Activated CD4-positive, alpha-beta T cell treated with anti-CD3 and anti-CD28 coated beads, Interleukin-2, amount 50 U/mL, for 24 hours (primary cell): ENCODE data around the gene PPP2R2D.
"Not testable (repeated sequence)": the region's sequence is repeated elsewhere in the genome, so short reads cannot be mapped to it uniquely, and the experiment has no call there.

ENCODE experiments used
- DNase-seq, 2 donors: peaks; one replicate each; pipeline ENCODE4 v3.0.0-alpha.2; 2020; ENCODE audit warnings: low read depth in 1 of 2, low spot score in 1 of 2

The PPP2R2D gene

DNA sequence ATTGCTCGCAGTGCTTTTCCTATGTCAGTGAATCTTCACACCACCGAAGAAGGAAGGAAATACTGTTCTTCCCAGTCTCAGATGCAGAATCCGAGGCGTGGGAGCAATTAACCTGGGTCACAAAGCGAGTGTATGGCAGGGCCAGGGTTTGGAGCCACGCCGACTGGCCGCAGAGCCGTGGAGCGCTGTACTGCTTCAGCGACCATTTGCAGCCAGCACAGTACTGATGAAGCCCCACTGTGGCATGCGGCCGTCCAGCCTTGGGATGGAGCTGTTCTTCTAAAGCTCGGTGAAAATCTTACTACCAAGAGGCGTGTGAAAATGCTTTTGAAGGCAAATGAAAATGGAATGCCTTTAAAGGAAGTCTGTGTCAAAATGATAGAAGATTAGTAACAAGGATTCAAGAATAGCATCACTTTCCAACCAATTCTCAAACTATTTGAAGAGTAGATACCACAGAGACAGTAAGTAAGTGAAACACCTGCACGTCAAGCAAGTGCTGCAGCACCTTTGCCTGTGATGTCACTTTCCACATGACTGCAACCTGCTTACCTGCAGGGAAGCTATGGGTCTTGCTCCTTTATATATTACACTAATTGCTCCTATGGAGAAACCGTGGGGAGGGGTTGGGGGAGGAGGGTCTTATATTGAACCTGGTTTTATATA is 4.9 kb downstream of the PPP2R2D start:
- DNase-seq = no peak

GRCh38 chr10:131906269-131906639 is 5.4 kb downstream of the PPP2R2D start:
- DNase-seq = no peak

DNA sequence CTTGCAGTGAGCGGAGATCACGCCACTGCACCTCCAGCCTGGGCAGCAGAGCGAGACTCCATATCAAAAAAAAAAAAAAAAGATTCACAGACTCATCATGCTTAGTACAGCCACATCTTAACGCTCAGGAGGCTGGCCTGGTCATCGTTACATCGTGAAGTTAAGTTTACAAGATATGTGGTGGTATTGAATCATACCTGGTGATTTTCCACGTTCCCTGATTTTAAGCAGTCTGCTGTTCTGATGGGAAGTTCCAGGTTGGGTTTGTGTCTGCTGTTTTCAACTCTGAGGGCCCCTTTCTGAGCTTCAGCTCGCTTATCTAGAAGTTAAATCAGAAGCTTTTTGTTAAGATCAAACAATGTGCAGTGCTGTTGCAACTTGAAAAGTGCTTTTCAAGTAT is 6.9 kb downstream of the PPP2R2D start:
- DNase-seq = no peak

DNA sequence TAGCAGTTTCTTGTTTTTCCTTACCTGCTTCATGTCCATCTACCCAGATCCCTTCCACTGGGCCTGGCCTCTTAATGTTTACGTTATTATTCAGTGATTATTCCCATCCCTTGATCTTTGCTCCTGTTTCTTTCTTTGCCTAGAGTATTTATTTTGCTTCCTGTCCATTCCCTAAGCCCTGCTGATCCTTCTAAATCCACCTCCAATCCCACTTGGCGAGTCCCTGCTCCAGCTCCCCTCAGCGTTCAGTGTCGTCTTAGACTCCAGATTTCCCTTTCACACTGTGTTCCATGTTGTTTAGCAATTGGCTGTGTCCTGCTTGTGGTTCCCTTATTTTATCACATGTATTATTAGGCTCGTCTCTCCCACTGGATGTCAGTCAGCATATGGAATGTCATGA is 7.3 kb downstream of the PPP2R2D start:
- DNase-seq = no peak

GRCh38 chr10:131909014-131909808 is 8.4 kb downstream of the PPP2R2D start:
- no peak for DNase-seq

DNA sequence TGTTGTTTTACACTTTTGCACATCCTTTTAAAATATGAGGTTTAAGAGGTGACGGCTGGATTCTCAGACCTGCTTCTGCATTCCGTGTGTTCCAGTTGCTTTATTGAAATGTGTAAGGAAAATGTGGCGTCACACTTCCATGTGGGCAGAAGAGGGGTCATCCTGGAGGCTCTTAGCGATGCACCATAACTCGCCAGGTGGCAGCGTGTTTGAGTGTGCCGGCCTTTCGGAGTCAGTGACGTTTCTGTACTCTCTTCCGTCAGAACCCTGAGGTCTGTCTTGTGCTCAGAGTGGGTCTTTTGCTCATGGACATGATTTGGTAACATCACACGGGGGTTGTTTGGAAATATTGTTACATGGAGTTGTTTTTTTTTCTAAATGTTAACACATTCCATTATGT is 9.1 kb downstream of the PPP2R2D start:
- DNase-seq = no peak

DNA sequence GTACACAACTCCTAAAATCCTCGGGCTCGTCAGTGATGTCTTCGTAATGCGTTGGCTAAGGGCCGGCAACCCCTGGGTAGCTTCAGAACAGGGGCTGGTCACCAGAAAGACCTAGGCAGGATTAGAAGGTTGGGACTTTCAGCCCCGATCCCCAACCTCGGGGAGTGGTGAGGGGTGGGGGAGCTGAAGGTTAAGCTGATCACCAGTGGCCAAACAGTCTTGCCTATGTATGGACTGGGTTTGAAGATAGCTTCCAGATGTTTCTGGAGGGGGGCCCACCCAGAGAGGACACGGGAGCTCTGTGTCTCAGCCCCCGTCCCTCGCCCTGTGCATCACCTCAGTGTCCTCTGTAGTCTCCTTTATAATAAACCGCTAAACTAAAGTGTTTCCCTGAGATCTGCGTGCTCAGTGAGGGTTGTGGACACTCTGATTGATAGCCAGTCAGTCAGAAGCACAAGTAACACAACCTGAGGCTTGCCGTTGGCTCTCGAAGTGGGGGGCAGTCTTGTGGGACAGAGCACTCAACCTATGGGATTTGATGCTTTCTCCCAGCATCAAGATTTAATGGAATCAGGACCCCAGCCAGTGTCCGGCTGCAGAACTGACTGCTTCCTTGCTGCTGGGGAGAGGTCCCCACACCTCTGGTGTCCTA is 10.0 kb downstream of the PPP2R2D start:
- no peak for DNase-seq

- DNase-seq = no peak
Observed at GRCh38 chr10:131911451-131911850, 10.6 kb downstream of the PPP2R2D start.

GRCh38 chr10:131912620-131913019 is 11.8 kb downstream of the PPP2R2D start:
- DNase-seq = no peak

DNA sequence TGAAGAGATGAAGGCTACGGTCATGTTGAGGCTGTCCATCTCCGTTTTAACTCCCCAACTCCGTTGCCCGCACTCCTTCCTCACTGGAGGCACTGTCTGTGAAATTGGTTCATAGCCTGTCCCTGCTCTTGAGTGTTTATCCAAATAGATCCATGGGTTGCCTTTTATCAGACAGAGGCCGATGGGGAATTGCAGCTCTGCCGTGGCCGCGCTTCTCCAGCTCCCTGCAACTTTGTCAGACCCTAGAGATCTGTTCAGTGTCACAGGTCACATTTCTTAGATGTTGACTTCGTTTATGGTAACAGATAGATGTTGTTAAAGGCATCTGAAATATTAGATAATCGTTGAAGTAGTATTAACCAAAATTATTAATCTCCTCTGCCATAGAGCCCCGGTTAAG is 14.7 kb downstream of the PPP2R2D start:
- DNase-seq = no peak

DNA sequence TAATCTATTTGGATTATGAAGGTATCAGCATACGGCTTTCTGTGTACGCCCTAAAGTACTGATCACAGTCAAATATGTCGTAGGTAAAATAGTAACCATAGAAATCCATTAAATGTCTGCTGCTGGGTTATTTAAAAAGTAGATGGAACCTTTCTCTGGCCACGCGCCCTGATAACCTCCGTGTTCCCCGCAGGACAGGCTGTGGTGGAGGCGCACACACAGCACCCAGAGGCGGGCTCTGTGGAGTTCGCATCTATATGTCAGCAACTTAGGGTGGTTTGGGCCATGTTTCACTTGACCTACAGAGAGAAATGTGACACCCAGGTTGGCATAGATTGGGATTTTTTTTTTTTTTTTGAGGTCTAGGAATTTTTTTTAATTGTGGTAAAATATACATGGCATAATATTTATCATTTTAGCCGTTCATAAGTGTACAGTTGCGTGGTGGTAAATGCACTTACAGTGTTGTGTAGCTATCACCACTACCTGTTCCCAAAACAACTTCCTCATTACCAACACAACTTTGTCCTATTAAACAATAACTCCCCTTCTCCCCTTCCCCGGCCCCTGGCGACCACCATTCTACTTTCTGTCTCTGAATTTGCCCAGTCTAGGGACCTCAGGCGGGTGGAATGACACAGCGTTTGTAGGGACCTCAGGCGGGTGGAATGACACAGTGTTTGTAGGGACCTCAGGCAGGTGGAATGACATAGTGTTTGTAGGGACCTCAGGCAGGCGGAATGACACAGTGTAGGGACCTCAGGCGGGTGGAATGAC is 15.4 kb downstream of the PPP2R2D start:
- no peak for DNase-seq

DNA sequence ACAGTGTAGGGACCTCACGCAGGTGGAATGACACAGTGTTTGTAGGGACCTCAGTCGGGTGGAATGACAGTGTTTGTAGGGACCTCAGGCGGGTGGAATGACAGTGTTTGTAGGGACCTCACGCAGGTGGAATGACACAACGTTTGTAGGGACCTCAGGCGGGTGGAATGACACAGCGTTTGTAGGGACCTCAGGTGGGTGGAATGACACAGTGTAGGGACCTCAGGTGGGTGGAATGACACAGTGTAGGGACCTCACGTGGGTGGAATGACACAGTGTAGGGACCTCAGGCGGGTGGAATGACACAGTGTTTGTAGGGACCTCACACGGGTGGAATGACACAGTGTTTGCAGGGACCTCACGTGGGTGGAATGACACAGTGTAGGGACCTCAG is 16.0 kb downstream of the PPP2R2D start:
- not testable (repeated sequence) for DNase-seq

DNA sequence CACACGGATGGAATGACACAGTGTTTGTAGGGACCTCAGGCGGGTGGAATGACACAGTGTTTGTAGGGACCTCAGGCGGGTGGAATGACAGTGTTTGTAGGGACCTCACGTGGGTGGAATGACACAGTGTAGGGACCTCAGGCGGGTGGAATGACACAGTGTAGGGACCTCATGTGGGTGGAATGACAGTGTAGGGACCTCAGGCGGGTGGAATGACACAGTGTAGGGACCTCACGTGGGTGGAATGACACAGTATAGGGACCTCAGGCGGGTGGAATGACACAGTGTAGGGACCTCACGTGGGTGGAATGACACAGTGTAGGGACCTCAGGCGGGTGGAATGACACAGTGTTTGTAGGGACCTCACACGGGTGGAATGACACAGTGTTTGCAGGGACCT is 16.7 kb downstream of the PPP2R2D start:
- not testable (repeated sequence) for DNase-seq

GRCh38 chr10:131919461-131919860 is 18.7 kb downstream of the PPP2R2D start:
- DNase-seq = not testable (repeated sequence)

DNA sequence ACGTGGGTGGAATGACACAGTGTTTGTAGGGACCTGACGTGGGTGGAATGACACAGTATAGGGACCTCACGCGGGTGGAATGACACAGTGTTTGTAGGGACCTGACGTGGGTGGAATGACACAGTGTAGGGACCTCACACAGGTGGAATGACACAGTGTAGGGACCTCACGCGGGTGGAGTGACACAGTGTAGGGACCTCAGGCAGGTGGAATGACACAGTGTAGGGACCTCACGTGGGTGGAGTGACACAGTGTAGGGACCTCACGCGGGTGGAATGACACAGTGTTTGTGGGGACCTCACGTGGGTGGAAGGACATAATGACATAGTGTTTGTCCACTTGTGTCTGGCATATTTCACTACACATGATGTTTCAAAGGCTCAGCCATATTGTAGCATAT is 19.3 kb downstream of the PPP2R2D start:
- no peak for DNase-seq

GRCh38 chr10:131920693-131921092 is 19.9 kb downstream of the PPP2R2D start:
- no peak for DNase-seq

GRCh38 chr10:131921184-131921583 is 20.4 kb downstream of the PPP2R2D start:
- no peak for DNase-seq

- DNase-seq = no peak
Observed at GRCh38 chr10:131923038-131923756, 22.4 kb downstream of the PPP2R2D start.

GRCh38 chr10:131925011-131925649 is 24.3 kb downstream of the PPP2R2D start:
- DNase-seq = no peak

DNA sequence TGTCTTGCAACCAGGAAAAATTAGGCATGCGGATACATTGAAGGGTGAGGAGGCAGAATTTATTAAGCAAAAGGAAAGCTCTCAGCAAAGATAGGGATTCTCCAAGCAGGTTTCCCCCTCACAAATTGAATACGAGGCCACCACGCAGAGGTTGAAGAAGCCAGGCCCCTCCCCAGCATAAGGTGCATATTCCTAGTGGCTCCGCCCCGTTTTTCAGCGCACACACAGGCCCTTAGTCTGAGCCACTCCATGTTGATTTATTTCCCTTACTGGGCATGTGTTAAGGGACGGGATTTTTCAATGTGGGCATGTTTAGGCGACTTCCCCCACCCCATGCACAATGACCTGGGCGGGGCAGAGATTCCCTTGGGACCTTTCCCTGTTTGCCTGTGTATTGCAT is 24.9 kb downstream of the PPP2R2D start:
- no peak for DNase-seq
